Mucosa of gallbladder (tissue), 1 donor: ENCODE results near the gene DRG2. TPM values are rescaled to one million over a fixed set of nuclear protein-coding genes. Genes with fewer than 3 reads are reported as not detected.

Experiments used
- DNase-seq: peaks from one replicate; pipeline ENCODE4 v3.0.0-alpha.2; 2020; ENCODE audit warnings: low spot score
- total RNA-seq: library from RNA; stranded (reverse); gene quantifications from one replicate; pipeline ENCODE4 v1.2.1, GENCODE V29; 2021
- donor health status: DM: no; HTN: no; CAD: no.

Gene DRG2
- total RNA-seq, 1 donor from 2014 or later: 36.4 TPM

DNA sequence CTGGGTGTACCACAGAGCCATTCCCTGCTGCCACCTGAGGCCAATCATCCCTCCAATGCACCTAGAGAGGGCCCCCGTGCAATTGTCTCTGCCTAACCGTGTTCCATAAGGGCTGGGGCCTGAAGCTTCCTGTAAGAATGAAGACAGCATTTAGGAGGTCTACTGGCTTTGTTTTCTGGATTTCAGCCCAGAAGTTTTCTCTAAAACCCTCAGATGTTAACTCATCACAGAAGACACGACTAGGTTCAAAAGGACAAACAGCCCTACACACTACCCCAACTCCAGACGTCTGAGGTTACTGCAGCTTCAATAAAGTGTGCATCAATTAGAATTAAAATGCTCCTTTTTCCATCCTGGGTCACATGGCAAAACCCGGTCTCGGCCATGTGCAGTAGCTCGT, 10.8 kb upstream of the DRG2 start:
- no peak for DNase-seq

GRCh38 chr17:18079543-18079942, 8.2 kb upstream of the DRG2 start:
- no peak for DNase-seq

- no peak for DNase-seq
Observed at GRCh38 chr17:18084256-18084655, 3.5 kb upstream of the DRG2 start.

DNA sequence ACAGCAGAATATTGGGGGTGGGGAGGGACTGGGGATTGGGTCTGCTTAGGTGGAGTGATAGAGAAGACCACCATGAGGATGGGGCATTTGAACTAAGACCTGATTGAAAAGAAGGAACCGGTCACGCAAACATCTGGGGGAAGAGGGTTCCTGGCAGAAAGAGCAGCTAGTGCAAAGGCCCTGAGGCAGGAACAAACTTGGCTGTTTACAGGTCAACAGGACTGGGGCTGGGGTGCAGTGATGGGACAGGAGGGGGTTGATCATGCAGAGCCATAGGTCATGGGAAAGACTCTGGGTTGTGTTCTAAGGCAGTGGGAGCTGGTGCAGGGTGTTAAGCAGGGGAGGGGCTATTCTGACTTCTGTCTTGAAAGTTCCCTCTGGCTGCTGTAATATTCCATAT, 1.9 kb downstream of the DRG2 start:
- no peak for DNase-seq

GRCh38 chr17:18093616-18094408, 6.1 kb downstream of the DRG2 start:
- DNase-seq: no peak

DNA sequence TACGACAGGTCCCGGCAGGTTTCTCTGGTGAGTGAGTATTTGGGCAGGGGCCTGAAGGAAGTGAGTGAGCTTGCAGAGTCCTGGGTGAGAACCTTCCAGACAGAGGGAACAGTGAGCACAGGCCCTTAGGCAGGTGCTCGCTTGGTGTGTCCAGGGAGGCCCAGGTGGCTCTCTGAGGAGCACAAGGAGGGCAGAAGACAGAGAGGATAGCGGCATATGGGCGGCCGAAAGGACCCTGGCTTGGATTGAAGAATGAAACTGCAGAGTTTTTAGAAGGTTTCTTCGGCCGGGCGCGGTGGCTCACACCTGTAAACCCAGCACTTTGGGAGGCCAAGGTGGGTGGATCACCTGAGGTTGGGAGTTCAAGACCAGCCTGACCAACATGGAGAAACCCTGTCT, 6.7 kb downstream of the DRG2 start:
- no peak for DNase-seq

DNA sequence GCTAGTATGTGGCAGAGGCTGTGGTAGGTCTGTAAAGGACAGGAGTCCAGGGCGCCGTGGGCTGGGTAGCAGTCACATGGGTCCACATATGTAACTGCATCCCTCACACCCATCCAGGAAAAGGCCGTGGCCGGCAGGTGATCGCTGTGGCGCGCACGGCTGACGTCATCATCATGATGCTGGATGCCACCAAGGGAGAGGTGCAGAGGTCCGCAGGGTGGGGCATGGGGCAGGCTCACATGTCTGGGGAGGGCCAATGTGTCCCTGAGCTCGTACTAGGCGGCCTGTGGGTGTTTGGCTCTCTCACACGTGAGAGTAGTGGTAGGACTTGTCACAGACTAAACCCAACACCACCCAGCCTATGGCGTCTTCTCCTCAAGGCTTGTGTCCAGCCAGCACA, 11.8 kb downstream of the DRG2 start:
- no peak for DNase-seq

GRCh38 chr17:18100616-18101015, 12.9 kb downstream of the DRG2 start:
- no peak for DNase-seq

- DNase-seq: no peak
Observed at GRCh38 chr17:18101828-18102227, 14.1 kb downstream of the DRG2 start.

DNA sequence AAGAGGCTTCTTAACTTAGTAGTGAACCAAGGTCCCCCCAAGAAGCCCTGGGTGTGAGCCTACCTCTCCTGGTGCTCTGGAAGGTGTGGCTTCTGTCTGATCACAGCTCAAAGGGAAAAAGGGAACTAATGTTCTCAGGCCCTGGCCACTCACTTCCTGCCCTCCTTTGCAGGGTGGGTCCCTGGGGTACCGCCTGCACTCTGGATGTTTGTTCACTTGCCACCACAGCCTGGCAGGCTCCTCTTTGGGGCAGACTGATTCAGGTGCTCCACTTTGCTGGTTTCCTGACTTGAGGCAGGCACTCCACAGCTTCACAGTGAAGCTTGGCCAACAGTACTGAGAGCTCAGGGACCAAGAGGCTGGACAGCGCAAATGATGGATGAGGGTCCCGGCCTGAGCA, 14.9 kb downstream of the DRG2 start:
- DNase-seq: no peak

GRCh38 chr17:18105027-18105426, 17.3 kb downstream of the DRG2 start:
- DNase-seq: no peak

- no peak for DNase-seq
Observed at GRCh38 chr17:18105595-18105994, 17.8 kb downstream of the DRG2 start.

GRCh38 chr17:18106211-18106610, 18.5 kb downstream of the DRG2 start:
- DNase-seq: no peak

DNA sequence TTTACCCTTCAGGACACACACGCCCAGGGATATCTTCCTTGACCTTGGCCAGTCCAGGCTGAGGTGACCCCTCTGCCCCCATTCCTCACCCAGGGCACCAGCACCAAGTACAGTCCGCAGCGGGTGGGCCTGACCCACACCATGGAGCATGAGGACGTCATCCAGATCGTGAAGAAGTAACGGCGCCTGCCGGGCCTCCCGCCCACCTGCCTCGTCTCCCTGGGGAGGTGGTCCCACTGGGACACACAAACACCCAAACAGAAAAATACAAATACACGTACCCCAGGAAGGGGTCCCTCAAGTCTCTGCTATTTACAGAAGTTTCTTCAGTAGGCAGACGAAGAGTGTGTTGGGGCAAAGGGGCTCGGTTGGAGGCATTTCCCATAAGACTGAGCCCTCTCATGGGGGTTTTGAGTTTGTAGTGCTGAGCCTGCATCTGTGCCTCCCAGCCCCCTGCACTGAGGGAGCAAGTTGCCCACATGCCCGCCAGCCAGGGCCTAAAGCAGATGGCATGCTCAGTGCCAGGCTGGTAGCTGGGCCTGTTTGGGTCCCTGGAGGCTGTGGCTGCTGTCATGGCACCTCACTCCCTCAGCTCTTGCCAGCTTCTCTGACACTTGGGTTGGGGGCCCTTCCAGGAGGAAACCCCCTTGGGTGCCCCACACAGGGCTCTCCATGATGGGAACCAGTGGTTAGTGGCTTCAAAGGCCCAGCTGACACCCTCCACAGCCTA, 19.5 kb downstream of the DRG2 start:
- DNase-seq: no peak

- no peak for DNase-seq
Observed at GRCh38 chr17:18107971-18108370, 20.2 kb downstream of the DRG2 start.

DNA sequence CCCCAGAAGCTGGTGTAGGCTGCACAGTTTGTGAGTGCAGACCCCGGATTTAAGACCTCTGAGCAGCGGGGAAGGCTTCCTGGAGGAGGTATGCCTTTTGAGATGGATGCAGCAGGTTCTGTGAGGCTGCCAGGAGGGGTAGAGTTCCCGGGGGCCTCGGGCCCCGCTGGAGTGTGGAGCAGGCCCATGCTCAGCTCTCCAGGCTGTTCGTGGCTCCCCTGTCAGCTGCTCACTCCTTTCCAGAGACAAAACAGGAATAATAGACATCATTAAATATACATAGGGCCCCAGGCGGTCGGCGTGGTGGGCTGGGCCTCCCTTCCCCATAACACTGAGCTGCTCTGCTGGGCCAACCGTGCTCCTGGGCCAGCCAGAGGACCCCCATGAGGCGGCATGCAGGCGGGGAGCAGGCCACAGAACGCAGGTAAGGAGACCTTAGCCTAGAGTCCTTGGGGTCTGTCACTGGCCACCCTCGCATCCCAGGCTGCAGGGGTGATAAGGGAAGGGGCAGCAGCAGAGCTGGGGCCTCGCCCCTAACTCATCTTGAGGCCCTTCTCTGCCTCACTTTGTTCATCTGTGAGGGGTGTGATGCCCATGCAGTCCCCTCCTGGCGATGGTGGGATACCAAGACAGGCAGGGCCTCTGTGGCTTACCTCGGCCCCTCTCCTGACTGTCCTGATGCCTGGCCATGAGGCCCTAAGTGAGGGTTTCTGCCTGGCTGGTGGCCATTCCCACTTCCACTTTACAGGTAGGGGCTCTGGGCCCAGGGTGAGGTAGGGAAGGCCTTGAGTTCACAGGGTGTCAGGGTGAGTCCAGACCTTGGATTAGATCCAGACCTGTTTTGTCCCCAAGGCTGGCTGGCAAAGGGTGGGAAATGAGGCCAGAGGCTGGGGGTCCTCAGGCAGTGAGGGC, 20.9 kb downstream of the DRG2 start, which contains the start of gene MYO15A:
Gene MYO15A (plus strand): TSS at position 356 of the 912 bp plus-strand sequence. CDS start 10,045 bp downstream, outside the sequence.
- DNase-seq: no peak

GRCh38 chr17:18109935-18110485, 22.3 kb downstream of the DRG2 start:
- no peak for DNase-seq

DNA sequence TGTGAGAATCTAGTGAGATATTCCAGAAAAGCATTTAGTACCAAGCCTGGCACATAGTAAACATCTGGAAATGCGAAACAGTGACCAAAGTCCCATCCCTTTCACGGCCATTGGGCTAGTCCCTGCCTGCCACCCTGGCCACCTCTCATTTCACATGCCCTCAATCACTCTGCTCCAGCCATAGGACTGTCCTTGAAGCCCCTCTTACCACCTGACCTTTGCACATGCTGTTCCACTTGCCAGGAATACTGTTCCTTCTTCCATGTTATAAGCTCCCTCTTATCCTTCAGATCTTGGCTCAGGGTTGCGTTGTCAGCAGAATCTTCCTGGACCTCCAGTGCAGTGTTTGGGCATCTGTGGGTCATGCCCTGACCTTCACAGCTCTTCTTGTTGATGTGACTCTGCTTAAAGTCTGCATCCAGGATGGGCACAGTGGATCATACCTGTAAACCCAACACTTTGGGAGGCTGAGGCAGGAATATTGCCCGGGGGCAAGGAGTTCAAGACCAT, 22.9 kb downstream of the DRG2 start:
- no peak for DNase-seq

GRCh38 chr17:18111330-18111971, 23.7 kb downstream of the DRG2 start:
- no peak for DNase-seq

DNA sequence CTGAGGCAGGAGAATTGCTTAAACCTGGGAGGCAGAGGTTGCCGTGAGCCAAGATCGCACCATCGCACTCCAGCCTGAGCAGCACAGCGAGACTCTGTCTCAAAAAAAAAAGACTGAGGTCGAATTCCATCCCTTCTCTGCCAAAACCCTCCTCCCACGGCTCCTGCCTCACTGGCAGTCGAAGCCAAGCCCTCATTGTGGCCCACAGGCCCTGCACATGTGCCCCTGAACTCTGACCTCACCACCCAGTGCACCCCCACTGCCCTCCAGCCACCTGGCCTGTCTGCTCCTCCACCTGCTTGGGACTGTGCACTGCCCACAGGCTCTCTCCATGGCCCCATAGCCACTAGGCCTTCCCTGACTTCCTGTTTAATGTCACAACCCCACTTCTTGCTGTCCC, 27.8 kb downstream of the DRG2 start:
- no peak for DNase-seq

DNA sequence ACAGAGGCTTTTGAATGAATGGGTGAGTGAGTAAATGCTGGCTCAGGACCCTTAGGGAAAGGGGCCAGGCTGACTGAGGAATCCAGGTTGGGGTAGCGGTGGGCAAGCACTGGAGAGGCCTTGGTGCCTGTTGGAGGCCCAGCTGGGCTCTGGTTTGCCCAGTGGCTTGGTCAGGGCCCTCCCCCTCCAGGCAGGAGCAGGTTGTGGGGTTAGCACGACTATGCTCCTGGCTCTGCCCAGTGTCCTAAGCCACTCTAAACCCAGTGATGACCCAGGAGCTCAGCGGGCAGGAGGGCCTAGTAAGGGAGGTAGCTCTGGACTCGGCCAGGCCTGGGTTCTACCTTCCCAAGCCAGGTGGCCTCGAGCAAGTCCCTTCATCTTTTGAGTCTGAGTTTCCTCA, 28.3 kb downstream of the DRG2 start:
- no peak for DNase-seq
